CD4-positive, alpha-beta T cell treated with Interferon gamma for 1 hour (primary cell): ENCODE data around the gene PHF21B.

Experiments
- DNase-seq: peaks from one replicate; pipeline ENCODE4 v3.0.0-alpha.2; 2020

Gene PHF21B

DNA sequence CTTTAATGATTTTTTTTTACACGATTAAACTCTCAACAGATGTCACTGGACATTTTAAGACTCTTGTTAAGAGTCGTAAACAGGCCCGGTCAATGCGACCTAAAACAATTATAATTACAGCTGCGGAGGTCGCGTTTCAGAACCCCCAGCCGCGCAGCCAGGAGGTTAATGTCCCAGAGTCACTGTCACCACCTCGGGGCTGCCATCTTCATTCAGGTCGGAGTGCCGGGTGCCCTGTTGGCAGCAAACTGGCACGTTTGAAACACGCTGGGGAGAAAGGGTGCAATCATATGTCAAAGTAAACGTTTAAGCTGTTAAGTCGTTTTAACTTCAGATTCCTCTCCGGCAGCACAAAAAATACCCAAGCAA lies 711 bp upstream of the PHF21B start:
- no peak for DNase-seq

DNA sequence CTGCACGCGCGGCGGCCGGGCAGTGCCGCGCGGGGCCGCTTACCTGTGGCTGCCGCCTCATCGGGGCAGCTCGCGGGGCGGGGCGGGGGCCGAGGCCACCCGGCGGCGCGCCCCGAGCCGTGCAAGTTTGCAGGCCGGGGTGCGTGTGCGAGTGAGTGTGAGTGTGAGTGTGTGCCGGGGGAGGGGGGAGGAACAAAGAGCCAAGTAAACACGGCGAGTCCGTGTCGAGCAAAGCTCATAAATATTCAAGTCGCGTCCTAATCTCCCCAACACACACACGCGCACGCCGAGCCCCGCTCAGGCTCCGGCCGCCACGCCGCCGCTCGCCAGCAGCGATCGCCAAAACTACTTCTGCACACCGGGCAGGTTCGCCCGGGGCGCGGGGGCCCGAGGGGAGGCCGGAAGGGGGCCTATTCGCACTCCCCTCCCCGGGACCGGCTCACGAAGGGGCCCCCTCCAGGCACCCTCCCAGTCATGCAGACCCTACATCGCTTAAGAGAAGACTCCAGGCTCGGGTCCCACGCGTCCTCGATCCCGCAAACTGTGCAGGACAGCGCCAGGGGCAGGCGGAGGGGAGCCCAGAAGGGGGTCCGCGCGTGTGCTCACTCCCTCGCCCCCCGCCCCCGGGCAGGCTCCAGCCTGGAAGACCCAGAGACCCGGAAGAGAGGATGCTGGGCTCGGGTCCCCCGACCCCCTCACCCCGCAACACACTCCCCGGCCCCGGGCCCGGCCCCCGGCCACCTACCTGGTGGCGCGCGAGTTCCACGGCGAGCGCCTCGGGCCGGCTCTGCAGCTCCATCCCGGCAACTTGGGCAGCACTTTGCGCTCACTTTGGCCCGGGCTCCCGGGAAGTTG lies 827 bp downstream of the PHF21B start:
- no peak for DNase-seq

DNA sequence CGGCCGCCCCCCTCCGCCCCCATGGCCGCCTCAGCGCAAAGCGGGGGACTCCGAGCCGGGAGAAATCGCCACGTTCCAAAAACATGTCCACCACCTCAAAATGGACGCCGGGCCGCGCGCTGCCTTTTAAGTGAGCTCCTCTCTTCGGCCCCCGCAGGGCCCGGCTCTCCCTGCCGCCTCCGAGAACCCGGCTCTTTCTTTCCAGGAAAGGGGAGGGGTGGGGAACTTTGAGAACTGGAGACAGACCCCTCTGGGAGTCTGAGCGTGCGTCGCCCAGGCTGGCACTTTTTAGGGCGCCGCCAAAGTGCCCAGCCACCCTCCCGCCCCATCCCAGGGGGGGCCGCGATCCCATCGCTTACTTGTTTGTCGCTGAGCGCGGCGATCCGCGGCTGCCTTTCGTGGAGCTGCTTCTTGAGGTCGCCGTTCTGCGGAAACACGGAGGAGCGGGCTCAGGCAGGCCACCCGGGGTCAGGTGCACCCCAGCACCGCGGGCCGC lies 1.6 kb downstream of the PHF21B start:
- DNase-seq = no peak

DNA sequence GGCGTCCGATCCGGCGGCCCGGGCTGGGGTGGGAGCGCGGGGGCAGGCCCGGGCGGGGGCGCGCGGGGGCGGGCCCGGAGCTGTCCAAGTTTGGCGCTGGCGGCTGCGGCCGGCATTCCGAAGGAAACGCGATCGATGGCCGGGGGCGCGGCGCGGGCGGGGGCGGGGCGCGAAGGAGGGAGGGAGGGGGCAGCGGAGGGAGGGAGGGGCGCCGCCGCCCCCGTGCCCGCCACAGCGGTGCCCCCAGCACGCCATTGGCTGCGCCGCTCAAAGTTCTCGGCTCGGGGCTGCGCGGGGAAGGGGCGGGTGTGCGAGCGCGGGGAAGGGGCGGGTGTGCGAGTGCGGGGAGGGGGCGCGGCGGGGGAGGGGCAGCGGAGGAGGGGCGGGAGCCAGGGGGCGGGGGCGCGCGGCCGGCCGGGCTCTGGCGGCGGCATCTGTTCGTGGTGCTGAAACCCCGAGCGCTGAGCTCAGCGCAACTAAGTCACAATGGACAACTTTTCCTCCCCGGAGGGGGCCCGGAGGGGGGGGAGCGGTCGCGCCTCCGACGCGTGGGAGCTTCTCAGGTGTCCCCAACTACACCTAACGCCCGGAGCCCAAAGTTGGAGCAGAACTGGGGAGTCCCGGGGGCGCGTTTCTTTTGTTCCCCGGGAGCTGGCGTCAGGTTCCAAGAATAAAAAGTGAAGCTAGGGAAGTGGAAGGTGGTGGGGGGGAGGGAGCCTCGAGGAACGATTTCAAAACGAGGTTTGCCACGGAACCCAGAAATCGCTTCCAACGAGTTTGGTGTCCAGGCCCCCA lies 2.2 kb downstream of the PHF21B start:
- DNase-seq = no peak

GRCh38 chr22:45006964-45007390 lies 2.8 kb downstream of the PHF21B start:
- no peak for DNase-seq

DNA sequence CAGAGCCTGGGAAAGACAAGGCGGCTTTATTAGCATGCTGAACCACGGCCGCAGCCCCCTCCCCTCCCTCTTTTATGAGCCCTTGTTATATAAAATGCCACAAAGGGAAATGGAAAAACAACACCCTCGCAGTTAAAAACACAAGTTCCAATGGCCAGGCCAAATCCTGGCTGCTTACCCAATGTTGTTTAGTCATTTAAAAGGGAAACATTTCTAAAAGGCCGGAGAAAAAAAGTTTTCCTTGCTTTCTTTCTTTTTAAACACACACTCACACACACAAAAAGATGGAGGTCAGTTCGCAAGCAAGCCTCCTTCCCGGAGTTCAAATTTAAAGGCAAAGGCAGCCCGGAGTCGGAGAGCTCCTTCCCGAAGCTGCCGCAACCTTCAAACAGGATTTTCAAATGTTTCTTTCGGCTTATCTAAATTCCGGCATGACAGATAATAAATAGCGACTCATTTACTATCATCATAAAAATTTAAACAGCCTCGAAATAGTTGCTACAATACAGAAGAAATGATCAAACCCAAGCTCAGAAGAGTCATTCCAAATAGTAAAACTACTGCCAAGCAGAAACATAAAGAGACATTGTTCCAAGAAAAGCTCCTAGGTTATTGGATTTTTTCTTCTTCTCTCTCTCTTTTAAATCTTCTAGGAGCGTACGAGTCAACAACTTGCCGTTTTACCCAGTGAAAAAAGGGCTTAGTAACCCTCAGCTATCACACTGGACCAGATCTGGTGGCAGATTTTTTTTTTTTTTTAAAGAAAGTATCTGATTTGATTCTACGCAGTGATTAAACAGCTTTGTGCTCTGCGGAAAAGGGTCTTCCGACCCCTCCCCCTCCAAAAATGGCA lies 3.5 kb downstream of the PHF21B start:
- no peak for DNase-seq

DNA sequence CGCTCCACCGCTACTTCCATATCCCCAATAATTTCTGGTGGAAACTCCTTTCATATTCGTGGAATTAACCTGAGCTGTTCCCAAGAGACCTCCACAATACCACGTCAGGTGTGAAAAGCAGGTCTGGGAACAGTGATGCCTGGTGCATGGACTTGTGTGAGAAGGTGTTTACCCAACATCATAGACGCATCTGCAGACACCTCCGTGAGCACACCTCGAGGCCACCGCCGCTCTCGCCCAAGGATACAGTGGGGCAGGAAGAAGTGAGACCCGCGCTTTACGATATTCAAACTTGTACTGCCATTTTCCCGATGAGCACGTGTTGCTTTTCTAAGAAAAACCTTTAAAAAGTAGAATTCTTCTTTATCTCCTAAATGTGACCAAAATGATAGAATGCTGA lies 8.2 kb downstream of the PHF21B start:
- DNase-seq = no peak

- no peak for DNase-seq
Measured at GRCh38 chr22:45000330-45000729, 9.5 kb downstream of the PHF21B start.

GRCh38 chr22:44999687-45000086 lies 10.1 kb downstream of the PHF21B start:
- DNase-seq = no peak

GRCh38 chr22:44999231-44999630 lies 10.6 kb downstream of the PHF21B start:
- no peak for DNase-seq

DNA sequence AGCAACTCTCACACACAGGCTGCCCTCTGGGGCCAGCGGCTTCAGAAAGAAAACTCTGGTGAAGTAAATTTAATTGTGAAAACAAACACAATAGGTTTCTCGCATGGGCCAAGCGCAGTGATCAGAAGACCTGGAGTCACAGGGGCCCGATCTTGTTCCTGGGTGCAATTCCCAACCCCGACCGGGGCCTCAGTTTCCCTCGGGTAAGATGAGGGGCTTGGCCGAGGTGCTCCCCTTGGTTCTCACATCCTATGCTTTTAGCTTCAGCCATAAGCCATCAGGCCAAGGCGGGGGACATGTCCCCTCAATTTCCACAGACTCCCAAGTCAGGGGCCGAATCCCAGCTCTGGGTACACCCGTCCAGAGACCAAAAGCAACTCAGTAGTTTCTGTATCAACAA lies 11.5 kb downstream of the PHF21B start:
- DNase-seq = no peak

DNA sequence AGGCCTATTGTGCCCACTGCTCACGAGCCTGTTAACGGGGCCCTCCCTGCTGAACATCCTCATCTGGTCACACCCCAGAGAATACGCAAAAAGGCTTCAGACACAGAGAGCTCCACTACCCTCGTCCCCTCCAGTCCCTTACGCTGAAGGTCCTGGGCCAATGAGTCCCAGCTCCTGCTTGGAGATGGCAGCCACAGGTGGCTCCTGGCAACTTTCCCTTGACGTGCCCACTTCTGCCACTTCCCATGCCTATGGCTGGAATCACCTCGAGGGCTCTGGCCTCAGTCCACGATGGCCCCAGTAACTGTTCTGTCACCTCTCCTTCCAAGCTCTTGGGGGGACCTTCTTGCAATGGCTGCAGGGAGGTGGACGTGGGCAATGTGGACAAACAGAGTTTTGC lies 12.7 kb downstream of the PHF21B start:
- DNase-seq = no peak

GRCh38 chr22:44996648-44997047 lies 13.2 kb downstream of the PHF21B start:
- DNase-seq = no peak

DNA sequence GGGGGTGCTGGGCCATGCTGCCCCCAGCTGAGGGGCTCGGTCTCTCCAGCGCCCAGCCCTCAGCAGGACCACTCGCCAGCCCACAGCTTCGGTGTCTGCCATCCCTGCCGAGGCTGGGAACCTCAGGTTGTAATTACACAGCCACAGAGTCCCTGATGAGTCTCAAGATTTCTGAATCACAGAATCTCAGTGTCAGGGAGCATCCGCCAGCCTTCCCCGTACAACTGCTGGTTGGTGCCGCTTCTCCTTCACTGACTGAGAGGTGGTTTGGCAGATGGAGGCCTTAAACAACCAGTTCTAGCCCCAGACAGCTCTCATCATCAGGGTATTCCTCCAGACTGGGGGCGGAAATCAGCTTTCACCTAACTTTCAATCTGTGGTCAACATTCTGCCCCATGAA lies 13.7 kb downstream of the PHF21B start:
- DNase-seq = no peak

- DNase-seq = no peak
Measured at GRCh38 chr22:44995715-44996114, 14.1 kb downstream of the PHF21B start.

DNA sequence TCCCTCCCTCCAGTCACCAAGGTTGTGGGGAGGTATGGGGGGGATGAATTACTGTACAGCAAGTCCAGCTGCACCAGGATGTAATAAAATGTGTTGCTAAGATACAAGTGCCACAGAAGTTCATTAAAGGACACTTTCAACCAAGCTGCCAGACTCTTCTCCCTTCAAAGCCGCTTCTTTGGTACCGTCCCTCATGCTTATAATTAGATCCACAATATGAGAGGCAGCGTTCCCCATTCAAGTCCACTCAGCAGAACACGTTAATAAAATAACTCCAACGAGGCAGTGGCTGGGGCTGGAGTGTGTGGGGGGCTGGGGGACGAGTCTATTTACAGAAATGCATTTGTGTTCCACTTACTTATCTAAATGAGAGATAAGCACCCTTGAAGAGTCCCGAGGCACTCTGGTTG lies 14.7 kb downstream of the PHF21B start:
- DNase-seq = no peak

DNA sequence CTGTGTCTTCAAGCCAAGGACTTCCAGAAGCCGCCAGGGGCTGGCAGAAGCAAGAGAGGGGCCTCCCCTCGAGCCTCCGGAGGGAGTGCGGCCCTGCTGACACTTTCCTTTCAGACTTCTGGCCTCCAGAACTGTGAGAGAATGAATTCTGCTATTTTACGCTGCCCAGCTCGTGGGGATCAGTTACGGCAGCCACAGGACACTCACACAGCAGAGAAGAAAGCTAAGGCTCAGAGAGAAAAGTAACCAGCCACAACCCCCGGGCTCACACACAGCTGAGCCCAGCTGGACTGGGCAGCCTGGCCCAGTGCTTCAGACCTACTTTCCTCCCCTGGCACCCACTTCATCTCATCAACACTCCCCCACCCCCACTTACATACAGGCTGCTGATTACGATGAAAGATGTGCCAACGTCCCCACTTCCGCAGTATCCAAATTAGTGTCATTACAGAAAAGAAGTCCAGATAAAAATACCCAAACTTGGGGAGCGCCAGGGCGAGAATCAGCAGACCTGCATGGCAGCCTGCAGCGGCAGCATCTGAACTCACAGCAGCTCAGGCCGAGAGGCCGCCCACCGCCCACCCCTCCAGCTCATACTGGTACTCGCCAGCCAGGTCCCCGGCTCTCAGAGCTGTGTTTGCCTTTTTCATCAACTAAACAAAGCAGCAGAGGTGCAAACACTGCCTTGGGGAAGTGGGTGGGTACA lies 15.3 kb downstream of the PHF21B start:
- no peak for DNase-seq

DNA sequence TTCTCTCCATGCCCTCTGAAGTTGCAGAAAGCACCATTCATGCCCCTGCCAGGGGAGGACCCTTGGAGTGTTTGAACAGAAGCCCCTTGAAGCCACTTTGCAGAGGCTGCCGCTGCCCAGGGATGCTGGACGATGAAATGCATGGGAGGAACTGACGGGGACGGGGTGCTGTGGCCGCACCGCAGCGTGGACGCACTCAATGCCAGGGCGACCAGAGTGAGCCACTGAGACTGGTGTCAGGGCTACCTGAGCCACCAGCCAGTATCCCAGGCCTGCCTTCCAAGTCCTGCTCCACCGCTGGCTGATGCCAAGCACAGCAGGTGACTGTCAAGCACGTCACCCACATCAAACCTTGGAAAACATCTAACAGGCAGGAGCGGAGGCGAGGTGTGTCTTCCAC lies 17.6 kb downstream of the PHF21B start:
- no peak for DNase-seq

DNA sequence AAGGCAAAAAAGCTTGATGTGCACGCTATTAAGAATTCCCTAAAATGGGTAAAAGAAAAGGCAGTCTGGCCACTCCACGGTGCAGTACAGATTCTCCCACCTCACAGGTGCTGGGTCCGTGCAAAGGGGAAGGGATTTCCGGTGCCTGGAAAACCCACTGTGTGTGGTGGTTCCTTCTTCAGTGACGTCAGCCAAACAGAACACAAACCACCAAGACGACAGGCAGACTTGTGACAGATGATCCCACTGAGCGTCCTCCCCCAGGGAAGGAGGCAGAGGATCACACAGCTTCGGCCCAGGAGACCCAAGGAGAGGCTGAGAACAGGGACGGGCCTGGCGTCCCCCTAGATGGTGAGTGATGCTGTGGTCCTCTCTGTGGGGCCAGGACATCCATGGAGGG lies 18.6 kb downstream of the PHF21B start:
- DNase-seq = no peak

GRCh38 chr22:44990810-44991209 lies 19.0 kb downstream of the PHF21B start:
- DNase-seq = no peak

GRCh38 chr22:44990328-44990727 lies 19.5 kb downstream of the PHF21B start:
- no peak for DNase-seq

DNA sequence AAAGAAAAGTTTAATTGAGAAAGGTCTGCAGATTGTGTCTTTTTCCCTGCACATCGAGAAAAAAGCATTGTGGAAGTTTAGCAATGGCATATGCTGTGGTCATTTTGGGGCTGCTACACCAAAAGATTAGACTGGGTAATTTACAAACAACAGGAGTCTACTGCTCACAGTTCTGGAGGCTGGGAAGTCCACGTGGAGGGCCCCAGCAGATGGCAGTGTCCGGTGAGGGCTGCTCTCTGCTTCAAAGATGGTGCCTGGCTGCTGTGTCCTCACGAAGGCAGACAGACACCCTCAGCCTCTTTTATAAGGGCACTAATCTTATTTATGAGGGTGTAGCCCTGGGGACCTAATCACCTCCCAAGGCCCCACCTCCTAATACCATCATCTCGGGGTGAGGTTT lies 21.1 kb downstream of the PHF21B start:
- no peak for DNase-seq

- DNase-seq = no peak
Measured at GRCh38 chr22:44986926-44987325, 22.9 kb downstream of the PHF21B start.
